ENCODE data around the gene PTPRJ. TPM values are rescaled to one million over a fixed set of nuclear protein-coding genes. Genes with fewer than 3 reads are reported as not detected.

PTPRJ gene
- total and polyA plus RNA-seq, 9 of the 15 experiments (the other 6 are each of a cell fraction or from before 2014, with no cell fraction given) = 0.56 to 10.7 (median 4.8) TPM

- Histone ChIP-seq H3K9ac (ENCODE audit: insufficient read depth in 1 of 2, low read depth in 2 of 2, low read length in 2 of 2) (no peak overlapping the region), H3K4me3 (no peak overlapping the region), H3K79me2 (ENCODE audit: control insufficient read depth, insufficient read depth, low read length) (no peaks in the 10 kb centered on the region), H3K4me1 (replicated peaks in 1 of 2; ENCODE audit: control insufficient read depth in 2 of 2, insufficient read depth in 2 of 2, low read length in 2 of 2) (peaks cover 0 to 4% of the 10 kb centered on the region in 2 experiments; a peak in 2 of 5 replicates), H3K27ac (ENCODE audit: extremely low read depth, low read depth, low read length) (no peak overlapping the region), H3K9me3 (replicated peaks; ENCODE audit: control insufficient read depth, insufficient read depth, low read depth, low read length) (no peaks in the 10 kb centered on the region), H3K4me2 (ENCODE audit: insufficient read depth, low read length) (no peak overlapping the region), H4K20me1 (replicated peaks; ENCODE audit: control insufficient read depth, insufficient read depth, low read length) (no peaks in the 10 kb centered on the region), H3K36me3 (ENCODE audit: control insufficient read depth, insufficient read depth, low read length) (peaks cover 13% of the 10 kb centered on the region; the same call in 2 of the 3 replicates), H3K27me3 (ENCODE audit: control insufficient read depth in 2 of 2, insufficient read depth in 2 of 2, low read length in 2 of 2) (no peaks in the 10 kb centered on the region), H2AFZ (ENCODE audit: low read depth, low read length) (no peak overlapping the region), H3K9me1 (ENCODE audit: control insufficient read depth, insufficient read depth, low read length) (peaks cover 2% of the 10 kb centered on the region)
- in situ Hi-C loops (cut with MboI) = no loop called here
- DNase-seq (ENCODE audit: extremely low read depth in 1 of 4, low spot score in 3 of 4) (no peak), ATAC-seq (no peak), FAIRE-seq (no peak)
- WGBS (ENCODE audit: insufficient coverage, low coverage, missing lambda C conversion rate) = 46% methylated on average over 10 of the region's 11 CpGs
- intact Hi-C loops (cut with micrococcal nuclease) = no loop called here
- TF ChIP-seq NCOA6 (IDR thresholded peaks at IDR 0.05) (no peak), PTRF (tag; IDR thresholded peaks at IDR 0.05) (no peak), HDAC6 (IDR thresholded peaks at IDR 0.05; ENCODE audit: low read depth, low read length) (no peak), MLLT1 (IDR thresholded peaks at IDR 0.05) (no peak), UBTF (IDR thresholded peaks at IDR 0.05; ENCODE audit: borderline replicate concordance in 1 of 2, low read depth in 2 of 2, low read length in 2 of 2) (no peak), ZZZ3 (IDR thresholded peaks at IDR 0.05) (no peak), YY1 (IDR thresholded peaks at IDR 0.05; ENCODE audit: borderline replicate concordance in 1 of 3, control insufficient read depth in 1 of 3, extremely low read depth in 1 of 3, insufficient read depth in 3 of 3, insufficient read length in 1 of 3, insufficient replicate concordance in 2 of 3, low read depth in 1 of 3, low read length in 2 of 3) (no peak), CEBPG (CRISPR knock-in tag; IDR thresholded peaks at IDR 0.05) (no peak), CEBPG (tag; conservative IDR thresholded peaks at IDR 0.05 in 1 of 2, IDR thresholded peaks at IDR 0.05 in 1 of 2) (no peak), ETV6 (IDR thresholded peaks at IDR 0.05; ENCODE audit: borderline replicate concordance in 1 of 2, low read depth in 2 of 2, low read length in 1 of 2) (no peak), ETV6 (CRISPR knock-in tag; IDR thresholded peaks at IDR 0.05; ENCODE audit: borderline replicate concordance) (no peak), ZNF780A (CRISPR knock-in tag; IDR thresholded peaks at IDR 0.05) (no peak), POLR2B (IDR thresholded peaks at IDR 0.05; ENCODE audit: low read depth, partially characterized antibody) (no peak), ZKSCAN8 (CRISPR knock-in tag; IDR thresholded peaks at IDR 0.05) (no peak)
- no TSS peak for BruUV-seq (replicated peaks)
- CTCF ChIA-PET (ENCODE audit: low intra/inter-chr PET ratio) = no interaction called here
- POLR2A ChIA-PET = no interaction called here
Observed at GRCh38 chr11:48124880-48125279, 144.5 kb downstream of the PTPRJ start.

All from K562 (cell line).